ENCODE data around the gene ZNF581. TPM values are rescaled to one million over a fixed set of nuclear protein-coding genes. Genes with fewer than 3 reads are reported as not detected.

The ZNF581 gene
- total RNA-seq, 1 donor from 2014 or later: 15.5 TPM

GRCh38 chr19:55654323-55654867 lies 10.9 kb downstream of the ZNF581 start:
- no peaks in the 10 kb centered on the region for H3K9me3 ChIP-seq
- H3K27ac ChIP-seq: peak overlapping the region; percentile 100
- TF ChIP-seq POLR2A (IDR thresholded peaks at IDR 0.05) (no peak), POLR2AphosphoS5 (IDR thresholded peaks at IDR 0.05; ENCODE audit: insufficient read depth in 1 of 2, low read depth in 1 of 2) (peak in 1 of 2 donors; percentile 64), CTCF (IDR thresholded peaks at IDR 0.05) (no peak)
- H3K4me3 ChIP-seq: peak overlapping the region; percentile 69 to 96
- intact Hi-C loops (cut with DNase I): no loop called here
- DNase-seq (ENCODE audit: extremely low spot score in 2 of 2): peak in 1 of 2 donors; percentile 99
- H3K4me1 ChIP-seq: peaks cover 50% of the 10 kb centered on the region
- H3K27me3 ChIP-seq: no peaks in the 10 kb centered on the region
- H3K36me3 ChIP-seq: no peaks in the 10 kb centered on the region

GRCh38 chr19:55654868-55655647 lies 11.6 kb downstream of the ZNF581 start, which contains the start of gene U2AF2:
TSS of gene U2AF2 (plus strand) at chr19:55655035. CDS start at chr19:55655105, 70 bp downstream.
- DNase-seq (ENCODE audit: extremely low spot score in 2 of 2): peak in 1 of 2 donors; percentile 96
- TF ChIP-seq POLR2A (IDR thresholded peaks at IDR 0.05) (peak in 1 of 2 donors; percentile 57), POLR2AphosphoS5 (IDR thresholded peaks at IDR 0.05; ENCODE audit: insufficient read depth in 1 of 2, low read depth in 1 of 2) (peak in 1 of 2 donors; percentile 88), CTCF (IDR thresholded peaks at IDR 0.05) (peak in 1 of 3 experiments; percentile 25)
- Histone ChIP-seq H3K27me3 (no peaks in the 10 kb centered on the region), H3K4me3 (peak within 1 kb of the TSS; percentile 69 to 96), H3K9me3 (no peaks in the 10 kb centered on the region), H3K27ac (peak within 1 kb of the TSS; percentile 100), H3K36me3 (peaks cover 0 to 5% of the 10 kb centered on the region in 2 donors), H3K4me1 (peaks cover 54% of the 10 kb centered on the region)
- intact Hi-C loops (cut with DNase I): no loop called here

- peaks cover 0 to 11% of the 10 kb centered on the region in 2 donors for H3K36me3 ChIP-seq
- no peak for DNase-seq (ENCODE audit: extremely low spot score in 2 of 2)
- TF ChIP-seq CTCF (IDR thresholded peaks at IDR 0.05) (no peak), POLR2A (IDR thresholded peaks at IDR 0.05) (no peak)
- H3K9me3 ChIP-seq: no peaks in the 10 kb centered on the region
- H3K27me3 ChIP-seq: no peaks in the 10 kb centered on the region
- H3K4me1 ChIP-seq: peaks cover 60% of the 10 kb centered on the region
- H3K27ac ChIP-seq: peak overlapping the region; percentile 100
- peak overlapping the region; percentile 69 to 96 for H3K4me3 ChIP-seq
- intact Hi-C loops (cut with DNase I): no loop called here
Measured at GRCh38 chr19:55655648-55656040, 12.2 kb downstream of the ZNF581 start.

DNA sequence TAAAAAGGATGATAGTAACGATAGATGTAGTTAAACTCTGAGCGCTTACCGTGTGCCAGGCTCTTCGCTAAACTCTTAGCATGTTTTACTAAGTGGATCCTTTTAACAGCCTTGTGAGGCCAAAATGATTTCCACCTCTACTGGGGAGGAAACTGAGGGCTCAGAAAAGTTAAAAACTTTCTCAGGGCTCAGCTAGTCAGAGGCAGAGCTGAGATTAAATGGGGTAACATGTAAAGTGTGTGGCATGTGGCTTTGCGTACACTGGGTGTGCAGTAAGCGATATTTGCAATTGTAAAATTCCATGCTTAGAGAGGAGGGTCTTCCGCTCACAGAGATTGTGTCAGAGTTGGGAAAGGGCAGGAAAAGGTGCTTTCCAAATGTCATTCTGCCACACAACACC lies 13.1 kb downstream of the ZNF581 start:
- DNase-seq (ENCODE audit: extremely low spot score in 2 of 2): no peak
- TF ChIP-seq POLR2AphosphoS5 (IDR thresholded peaks at IDR 0.05; ENCODE audit: insufficient read depth in 1 of 2, low read depth in 1 of 2): no peak
- no peak for TF ChIP-seq POLR2A (IDR thresholded peaks at IDR 0.05)
- no peak for TF ChIP-seq CTCF (IDR thresholded peaks at IDR 0.05)
- H3K27me3 ChIP-seq: no peaks in the 10 kb centered on the region
- no peaks in the 10 kb centered on the region for H3K9me3 ChIP-seq
- peak overlapping the region; percentile 69 to 96 for H3K4me3 ChIP-seq
- H3K27ac ChIP-seq: no peak overlapping the region
- peaks cover 0 to 20% of the 10 kb centered on the region in 2 donors for H3K36me3 ChIP-seq
- intact Hi-C loops (cut with DNase I): no loop called here
- peaks cover 63% of the 10 kb centered on the region for H3K4me1 ChIP-seq
